ENCODE results near the gene CNTNAP5.

- TF ChIP-seq CTCF (IDR thresholded peaks at IDR 0.05), result no peak
- TF ChIP-seq POLR2A (IDR thresholded peaks at IDR 0.05), result no peak
Observed at GRCh38 chr2:124566518-124566970, 541.5 kb downstream of the CNTNAP5 start.
